GM12865 (cell line): ENCODE measurements around the gene TBC1D14.

Experiments
- DNase-seq: peaks from one replicate; pipeline ENCODE4 v3.0.0; 2010; ENCODE audit warnings: low read depth
- H3K4me3 ChIP-seq: 2 replicates; pipeline ENCODE4 v1.5.1; 2011; ENCODE audit warnings: mild to moderate bottlenecking, low read depth, low read length, control low read depth
- CTCF ChIP-seq: IDR thresholded peaks from 2 replicates; pipeline ENCODE4 v1.5.1; 2011; ENCODE audit warnings: low read length, control low read depth, low read depth, inconsistent platforms; ENCODE audit not compliant: insufficient read depth; ENCODE audit errors: missing control alignments

Gene TBC1D14

GRCh38 chr4:7055990-7056325 lies 146.3 kb downstream of the TBC1D14 start:
- DNase-seq, result no peak
- no peak overlapping the region for H3K4me3 ChIP-seq
- TF ChIP-seq CTCF, result no peak

GRCh38 chr4:7058792-7059191 lies 149.2 kb downstream of the TBC1D14 start:
- DNase-seq, result no peak
- H3K4me3 ChIP-seq, result no peak overlapping the region
- no peak for TF ChIP-seq CTCF

GRCh38 chr4:7059662-7060061 lies 150.0 kb downstream of the TBC1D14 start:
- DNase-seq, result no peak
- no peak overlapping the region for H3K4me3 ChIP-seq
- no peak for TF ChIP-seq CTCF

- DNase-seq, result no peak
- no peak for TF ChIP-seq CTCF
- no peak overlapping the region for H3K4me3 ChIP-seq
Measured at GRCh38 chr4:7060346-7061150, 150.9 kb downstream of the TBC1D14 start.

GRCh38 chr4:7061815-7062214 lies 152.2 kb downstream of the TBC1D14 start:
- DNase-seq, result no peak
- no peak for TF ChIP-seq CTCF
- H3K4me3 ChIP-seq, result no peak overlapping the region

- no peak for DNase-seq
- no peak for TF ChIP-seq CTCF
- no peak overlapping the region for H3K4me3 ChIP-seq
Measured at GRCh38 chr4:7062816-7063215, 153.2 kb downstream of the TBC1D14 start.

GRCh38 chr4:7063362-7063761 lies 153.7 kb downstream of the TBC1D14 start:
- DNase-seq, result no peak
- H3K4me3 ChIP-seq, result no peak overlapping the region
- TF ChIP-seq CTCF, result no peak
